Panc1 (cell line): ENCODE results near the gene TMED8.

Source experiments
- CTCF ChIP-seq: fragments of 450-650 bp; IDR thresholded peaks from 2 replicates; pipeline ENCODE4 v1.5.1; 2017; ENCODE audit warnings: mild to moderate bottlenecking
- POLR2AphosphoS5 ChIP-seq: IDR thresholded peaks from 2 replicates; pipeline ENCODE4 v1.6.1; 2012; ENCODE audit warnings: mild to moderate bottlenecking, low read depth, low read length, moderate library complexity
- REST ChIP-seq, 2 experiments: IDR thresholded peaks; 2 replicates each; pipeline ENCODE4 v1.6.1; 2011 to 2012; ENCODE audit warnings: low read depth in 2 of 2, control low read depth in 1 of 2, low read length in 1 of 2, mild to moderate bottlenecking in 1 of 2, moderate library complexity in 1 of 2; ENCODE audit not compliant: insufficient read depth in 1 of 2
- SIN3A ChIP-seq: IDR thresholded peaks from 2 replicates; pipeline ENCODE4 v1.6.1; 2012; ENCODE audit warnings: low read depth, mild to moderate bottlenecking, low read length, moderate library complexity, borderline replicate concordance; ENCODE audit not compliant: insufficient read depth
- TCF7L2 ChIP-seq: IDR thresholded peaks from 2 replicates; pipeline ENCODE4 v1.6.1; 2011; ENCODE audit warnings: mild to moderate bottlenecking, low read depth, low read length, inconsistent platforms

GRCh38 chr14:77364146-77364545, 12.7 kb downstream of the TMED8 start:
- TF ChIP-seq CTCF = no peak
- TF ChIP-seq POLR2AphosphoS5 = no peak
- no peak for TF ChIP-seq REST (IDR thresholded peaks at IDR 0.05; ENCODE audit: insufficient read depth in 1 of 2, low read depth in 2 of 2, low read length in 1 of 2)
- TF ChIP-seq SIN3A = no peak
- no peak for TF ChIP-seq TCF7L2
